ENCODE measurements around the gene ALOX12.

ALOX12 gene

GRCh38 chr17:7021993-7022778 is 26.3 kb downstream of the ALOX12 start:
- DNase-seq (ENCODE audit: low spot score) = peak; percentile 68

GRCh38 chr17:7022781-7023571 is 27.1 kb downstream of the ALOX12 start, which contains the start of gene BCL6B:
BCL6B (plus strand) TSS chr17:7023050; CDS start chr17:7023672, 622 bp downstream.
- DNase-seq (ENCODE audit: low spot score) = no peak

GRCh38 chr17:7023576-7024401 is 27.9 kb downstream of the ALOX12 start:
- DNase-seq (ENCODE audit: low spot score) = peak; percentile 88

GRCh38 chr17:7024402-7024785 is 28.5 kb downstream of the ALOX12 start:
- no peak for DNase-seq (ENCODE audit: low spot score)

- DNase-seq (ENCODE audit: low spot score) = no peak
These were observed 29.4 kb downstream of the ALOX12 start for GRCh38 chr17:7025245-7025644.

GRCh38 chr17:7026471-7027115 is 30.7 kb downstream of the ALOX12 start:
- no peak for DNase-seq (ENCODE audit: low spot score)

- no peak for DNase-seq (ENCODE audit: low spot score)
These were observed 31.5 kb downstream of the ALOX12 start for GRCh38 chr17:7027335-7027734.

GRCh38 chr17:7029096-7029495 is 33.2 kb downstream of the ALOX12 start:
- no peak for DNase-seq (ENCODE audit: low spot score)

GRCh38 chr17:7029659-7030058 is 33.8 kb downstream of the ALOX12 start:
- no peak for DNase-seq (ENCODE audit: low spot score)

GRCh38 chr17:7034955-7035590 is 39.2 kb downstream of the ALOX12 start:
- no peak for DNase-seq (ENCODE audit: low spot score)

GRCh38 chr17:7035591-7036368 is 39.9 kb downstream of the ALOX12 start, which contains the start of gene SLC16A13:
SLC16A13 (plus strand) TSS chr17:7036015; CDS start chr17:7036383, 368 bp downstream.
- peak; percentile 78 for DNase-seq (ENCODE audit: low spot score)

- no peak for DNase-seq (ENCODE audit: low spot score)
These were observed 42.4 kb downstream of the ALOX12 start for GRCh38 chr17:7038025-7038862.

- DNase-seq (ENCODE audit: low spot score) = no peak
These were observed 44.0 kb downstream of the ALOX12 start for GRCh38 chr17:7039832-7040231.

GRCh38 chr17:7041607-7042500 is 46.0 kb downstream of the ALOX12 start:
- no peak for DNase-seq (ENCODE audit: low spot score)

GRCh38 chr17:7042501-7043181 is 46.8 kb downstream of the ALOX12 start:
- no peak for DNase-seq (ENCODE audit: low spot score)

GRCh38 chr17:7043182-7043496 is 47.3 kb downstream of the ALOX12 start:
- DNase-seq (ENCODE audit: low spot score) = no peak

- peak; percentile 65 for DNase-seq (ENCODE audit: low spot score)
These were observed 47.8 kb downstream of the ALOX12 start, which contains the start of gene SLC16A11 for GRCh38 chr17:7043497-7044198. SLC16A11 (minus strand) TSS chr17:7044092; CDS start chr17:7043513, 579 bp downstream.

Data from SK-N-DZ (cell line).